GM23248 (cell line): Measurements from ENCODE around the gene CYP2C19. TPM values are rescaled to one million over a fixed set of nuclear protein-coding genes. Genes with fewer than 3 reads are reported as not detected.
"Not testable (repeated sequence)": the region's sequence is repeated elsewhere in the genome, so short reads cannot be mapped to it uniquely, and the experiment has no call there.

ENCODE experiments used
- DNase-seq: peaks from one replicate; pipeline ENCODE4 v3.0.0-alpha.2; 2015
- H2AFZ ChIP-seq: fragments of 200-600 bp; sonication (generic); 2 replicates; pipeline ENCODE4 v1.6.1; 2016; ENCODE audit warnings: antibody characterized with exemption
- H3F3A ChIP-seq: fragments of 200-600 bp; sonication (generic); 2 replicates; pipeline ENCODE4 v1.6.1; 2016; ENCODE audit warnings: mild to moderate bottlenecking, antibody characterized with exemption, mixed run types; ENCODE audit not compliant: insufficient read depth
- H3K27ac ChIP-seq: fragments of 200-600 bp; sonication (generic); 2 replicates; pipeline ENCODE4 v1.5.1; 2016; ENCODE audit warnings: mild to moderate bottlenecking
- H3K27me3 ChIP-seq: fragments of 200-600 bp; sonication (generic); replicated peaks from 2 replicates; pipeline ENCODE4 v1.6.1; 2016; ENCODE audit warnings: mild to moderate bottlenecking; ENCODE audit not compliant: insufficient read depth
- H3K36me3 ChIP-seq: fragments of 200-600 bp; sonication (generic); 2 replicates; pipeline ENCODE4 v1.6.1; 2016; ENCODE audit warnings: low read depth, mild to moderate bottlenecking
- H3K4me1 ChIP-seq: fragments of 200-600 bp; sonication (generic); 2 replicates; pipeline ENCODE4 v1.6.1; 2016; ENCODE audit warnings: mild to moderate bottlenecking; ENCODE audit not compliant: insufficient read depth
- H3K4me2 ChIP-seq: fragments of 200-600 bp; sonication (generic); one replicate; pipeline ENCODE4 v1.6.1; 2016; ENCODE audit warnings: mild to moderate bottlenecking; ENCODE audit not compliant: unreplicated experiment
- H3K4me3 ChIP-seq: fragments of 200-600 bp; sonication (generic); 2 replicates; pipeline ENCODE4 v1.5.1; 2016; ENCODE audit warnings: mild to moderate bottlenecking
- H3K79me2 ChIP-seq: fragments of 200-600 bp; sonication (generic); 2 replicates; pipeline ENCODE4 v1.6.1; 2016; ENCODE audit warnings: mild to moderate bottlenecking; ENCODE audit not compliant: insufficient read depth
- H3K9ac ChIP-seq: fragments of 200-600 bp; sonication (generic); 2 replicates; pipeline ENCODE4 v1.6.1; 2016; ENCODE audit warnings: mild to moderate bottlenecking
- H3K9me2 ChIP-seq: fragments of 200-600 bp; sonication (generic); 2 replicates; pipeline ENCODE4 v1.6.1; 2016; ENCODE audit warnings: mixed run types, mild to moderate bottlenecking, moderate library complexity; ENCODE audit not compliant: insufficient read depth
- H3K9me3 ChIP-seq: fragments of 200-600 bp; sonication (generic); one replicate; pipeline ENCODE4 v1.6.1; 2017; ENCODE audit warnings: low read depth
- H4K20me1 ChIP-seq: fragments of 200-600 bp; sonication (generic); 2 replicates; pipeline ENCODE4 v1.6.0; 2016; ENCODE audit not compliant: insufficient read depth
- EZH2 ChIP-seq: fragments of 200-600 bp; sonication (generic); IDR thresholded peaks from 2 replicates; pipeline ENCODE4 v1.6.1; 2018; ENCODE audit warnings: antibody characterized with exemption, mild to moderate bottlenecking; ENCODE audit not compliant: insufficient read depth, poor library complexity, severe bottlenecking
- EZH2phosphoT487 ChIP-seq: fragments of 200-600 bp; sonication (generic); IDR thresholded peaks from 2 replicates; pipeline ENCODE4 v1.6.1; 2018; ENCODE audit warnings: antibody characterized with exemption, moderate library complexity, mild to moderate bottlenecking, low read depth; ENCODE audit not compliant: insufficient read depth
- WGBS, 2 experiments: methylation state at CpG; one replicate each; pipeline ENCODE4 v1.1.6; 2015 to 2017; ENCODE audit warnings: low lambda C conversion rate in 2 of 2, low coverage in 1 of 2; ENCODE audit errors: missing lambda C conversion rate in 2 of 2; 5-methylcytosine and 5-hydroxymethylcytosine counted together
- in situ Hi-C: fragments of 300-500 bp; cut with MboI; formaldehyde crosslinking; loops from 2 replicates; pipeline ENCODE4 v1.15.0; 2020
- polyA plus RNA-seq: library from polyadenylated mRNA; unstranded; fragments of >200 nt; fragmentation: Nextera tagmentation; extraction: Ambion mirVana; gene quantifications from 2 replicates; pipeline ENCODE4 v1.2.1, GENCODE V29; 2016
- total RNA-seq: library from RNA; depleted of rRNA; stranded (reverse); fragments of >200 nt; shearing (Covaris generic); gene quantifications from 2 replicates; pipeline ENCODE4 v1.2.3, GENCODE V29; 2014; rRNA removed

Gene CYP2C19
- total and polyA plus RNA-seq, 2 experiments from 2014 or later: not detected

DNA sequence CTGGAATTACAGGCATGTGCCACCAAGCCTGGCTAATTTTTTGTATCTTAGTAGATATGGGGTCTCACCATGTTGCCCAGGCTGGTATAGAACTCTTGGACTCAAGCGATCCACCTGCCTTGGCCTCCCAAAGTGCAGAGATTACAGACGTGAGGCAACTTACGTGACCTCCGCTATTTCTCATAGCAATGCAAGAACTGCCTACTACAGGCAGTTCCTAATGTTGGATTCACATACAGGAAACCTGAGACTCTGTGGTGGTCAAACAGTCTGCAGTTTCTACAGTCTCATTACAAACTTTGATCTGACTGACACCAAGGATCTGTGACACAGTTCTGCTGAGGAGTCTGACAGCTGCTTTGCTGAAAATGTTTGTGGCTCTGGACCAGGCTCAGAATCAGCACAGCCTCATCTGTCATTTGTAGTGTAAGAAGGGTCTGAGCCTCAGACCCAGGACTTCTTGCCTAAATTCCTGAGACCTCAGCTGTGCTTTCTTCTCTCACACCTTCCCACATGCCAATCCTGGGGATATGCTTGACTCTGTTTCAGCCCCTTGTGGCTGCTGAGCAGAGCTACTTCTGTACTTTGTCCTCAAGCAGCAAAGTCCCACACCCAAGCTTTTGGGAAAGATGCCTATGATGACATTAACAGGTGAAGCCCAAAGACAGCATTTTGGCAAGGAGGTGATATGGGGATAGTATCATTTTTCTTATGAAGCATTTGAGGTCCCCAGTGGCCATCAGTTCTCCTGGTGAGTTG is 128.0 kb downstream of the CYP2C19 start:
- in situ Hi-C loops: no loop called here
- Histone ChIP-seq H3K27me3 (no peaks in the 10 kb centered on the region), H3K36me3 (no peaks in the 10 kb centered on the region), H2AFZ (no peak overlapping the region), H3K9ac (no peak overlapping the region), H3K27ac (no peak overlapping the region), H3K79me2 (no peaks in the 10 kb centered on the region), H3K4me2 (no peak overlapping the region), H3F3A (no peaks in the 10 kb centered on the region), H3K4me1 (no peaks in the 10 kb centered on the region), H3K9me3 (peaks cover 3% of the 10 kb centered on the region), H3K4me3 (no peak overlapping the region), H3K9me2 (no peaks in the 10 kb centered on the region), H4K20me1 (no peaks in the 10 kb centered on the region)
- WGBS, 2 experiments: 49 to 66% methylated on average over 4 of the region's 4 CpGs
- TF ChIP-seq EZH2 (no peak), EZH2phosphoT487 (no peak)
- no peak for DNase-seq

DNA sequence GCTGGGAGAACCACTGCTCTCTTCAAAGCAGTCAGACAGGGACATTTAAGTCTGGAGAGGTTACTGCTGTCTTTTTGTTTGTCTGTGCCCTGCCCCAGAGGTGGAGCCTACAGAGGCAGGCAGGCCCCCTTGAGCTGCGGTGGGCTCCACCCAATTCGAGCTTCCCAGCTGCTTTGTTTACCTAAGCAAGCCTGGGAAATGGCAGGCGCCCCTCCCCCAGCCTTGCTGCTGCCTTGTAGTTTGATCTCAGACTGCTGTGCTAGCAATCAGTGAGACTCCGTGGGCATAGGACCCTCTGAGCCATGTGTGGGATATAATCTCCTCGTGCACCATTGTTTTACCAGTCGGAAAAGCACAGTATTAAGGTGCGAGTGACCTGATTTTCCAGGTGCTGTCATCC is 135.9 kb downstream of the CYP2C19 start:
- WGBS, 2 experiments: 10 to 22% methylated on average over 7 of the region's 7 CpGs
- H4K20me1 ChIP-seq, H3K79me2 ChIP-seq, H3K9me2 ChIP-seq, H3K27me3 ChIP-seq, DNase-seq, H2AFZ ChIP-seq, H3K4me1 ChIP-seq, H3F3A ChIP-seq, in situ Hi-C loops, H3K4me2 ChIP-seq, H3K9me3 ChIP-seq, H3K27ac ChIP-seq, H3K4me3 ChIP-seq, H3K36me3 ChIP-seq, H3K9ac ChIP-seq: not testable (repeated sequence)

DNA sequence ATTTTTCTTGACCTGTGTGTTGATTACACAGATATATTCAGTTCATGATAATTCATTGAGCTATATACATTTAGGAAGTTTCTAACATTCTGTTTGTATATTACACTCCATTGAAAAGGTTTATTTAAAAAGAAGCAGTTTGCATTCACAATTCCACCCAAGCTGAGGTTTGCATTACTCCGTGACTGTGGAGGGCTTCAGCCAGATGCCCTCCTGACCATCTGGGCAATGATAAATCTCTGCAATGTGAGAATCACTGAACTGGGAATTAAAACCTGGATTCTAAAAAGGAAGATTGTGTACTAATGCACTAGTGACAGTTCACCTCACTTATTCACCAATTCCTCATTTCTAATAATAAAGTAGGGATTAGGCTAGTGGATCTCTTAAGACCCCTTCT is 139.6 kb downstream of the CYP2C19 start:
- Histone ChIP-seq H3K79me2 (no peaks in the 10 kb centered on the region), H4K20me1 (no peaks in the 10 kb centered on the region), H3K9ac (no peak overlapping the region), H3K4me3 (no peak overlapping the region), H3K4me2 (no peak overlapping the region), H3K4me1 (no peaks in the 10 kb centered on the region), H3K36me3 (no peaks in the 10 kb centered on the region), H3K9me2 (no peaks in the 10 kb centered on the region), H2AFZ (no peak overlapping the region), H3F3A (no peaks in the 10 kb centered on the region), H3K27ac (no peak overlapping the region), H3K27me3 (no peaks in the 10 kb centered on the region), H3K9me3 (no peaks in the 10 kb centered on the region)
- TF ChIP-seq EZH2phosphoT487 (no peak), EZH2 (no peak)
- WGBS, 2 experiments: 10 to 12% methylated on average over 1 of the region's 1 CpG
- in situ Hi-C loops: no loop called here
- no peak for DNase-seq

DNA sequence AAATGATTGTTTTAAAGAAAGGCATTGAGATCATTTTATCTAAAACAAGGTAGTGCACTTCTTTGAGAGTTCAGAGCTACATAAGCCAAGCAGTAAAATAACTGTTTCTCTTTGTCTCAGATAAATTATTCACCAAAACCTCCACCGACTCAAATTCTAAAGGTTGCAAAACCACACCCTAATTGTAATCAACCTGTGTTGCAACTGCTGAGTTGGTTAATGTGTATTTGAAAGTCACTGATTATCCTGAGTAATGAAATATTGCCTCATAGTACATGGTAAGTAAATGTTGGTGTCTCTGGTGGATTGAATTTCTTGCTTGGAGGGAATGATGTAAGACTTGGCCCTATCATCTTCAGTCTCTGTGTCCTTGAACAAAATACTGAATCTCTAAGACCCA is 140.1 kb downstream of the CYP2C19 start:
- H3K9me3 ChIP-seq: no peaks in the 10 kb centered on the region
- H3K36me3 ChIP-seq: no peaks in the 10 kb centered on the region
- H3K9me2 ChIP-seq: no peaks in the 10 kb centered on the region
- no peaks in the 10 kb centered on the region for H3K79me2 ChIP-seq
- H3K27me3 ChIP-seq: no peaks in the 10 kb centered on the region
- no peak overlapping the region for H3K4me3 ChIP-seq
- H3K27ac ChIP-seq: no peak overlapping the region
- DNase-seq: peak; percentile 0
- H3K4me2 ChIP-seq: no peak overlapping the region
- 0 to 4% methylated on average over 1 of the region's 1 CpG for WGBS, 2 experiments
- H2AFZ ChIP-seq: no peak overlapping the region
- in situ Hi-C loops: no loop called here
- H4K20me1 ChIP-seq: no peaks in the 10 kb centered on the region
- TF ChIP-seq EZH2: no peak
- no peak for TF ChIP-seq EZH2phosphoT487
- no peaks in the 10 kb centered on the region for H3F3A ChIP-seq
- no peak overlapping the region for H3K9ac ChIP-seq
- H3K4me1 ChIP-seq: no peaks in the 10 kb centered on the region

Other genes starting within 250 kb of the CYP2C19 start
- 21.8 and 32.3 TPM in 2 replicates for gene HELLS, start 216.9 kb upstream of the CYP2C19 start, total RNA-seq
- gene HELLS, start 216.9 kb upstream of the CYP2C19 start, polyA plus RNA-seq: 14.2 and 20.3 TPM in 2 replicates
- not detected in 2 replicates for gene CYP2C18, start 79.0 kb upstream of the CYP2C19 start, total RNA-seq
- gene CYP2C18, start 79.0 kb upstream of the CYP2C19 start, polyA plus RNA-seq: not detected in 2 replicates
- gene CYP2C9, start 176.0 kb downstream of the CYP2C19 start, total RNA-seq: not detected in 2 replicates
- gene CYP2C9, start 176.0 kb downstream of the CYP2C19 start, polyA plus RNA-seq: not detected in 2 replicates